CD4-positive, CD25-positive, alpha-beta regulatory T cell (primary cell): Measurements from ENCODE around the gene STRIT1. TPM values are rescaled to one million over a fixed set of nuclear protein-coding genes. Genes with fewer than 3 reads are reported as not detected.

ENCODE experiments used
- ATAC-seq, 2 donors: fragments of 150-1000 bp; cut with Tn5 transposase; one replicate each; pipeline ENCODE4 v1.10.0; 2021; ENCODE audit warnings: low read depth in 2 of 2, moderate number of reproducible peaks in 2 of 2, moderate library complexity in 1 of 2
- DNase-seq, 3 donors: peaks; one replicate each; pipeline versions ENCODE4 v3.0.0 to v3.0.0-alpha.2; 2012 to 2022; ENCODE audit warnings: mixed read lengths in 1 of 3
- H3K27ac ChIP-seq: one replicate; pipeline ENCODE4 v1.7.0; 2013; ENCODE audit warnings: mild to moderate bottlenecking, low read length; ENCODE audit not compliant: insufficient read depth, poor library complexity, severe bottlenecking
- H3K27me3 ChIP-seq: one replicate; pipeline ENCODE4 v1.7.0; 2013; ENCODE audit warnings: low read length; ENCODE audit not compliant: control insufficient read depth, insufficient read depth
- H3K36me3 ChIP-seq: one replicate; pipeline ENCODE4 v1.7.0; 2013; ENCODE audit warnings: mild to moderate bottlenecking, low read length, moderate library complexity; ENCODE audit not compliant: control insufficient read depth, insufficient read depth
- H3K4me1 ChIP-seq: 2 replicates; pipeline ENCODE4 v1.7.0; 2013; ENCODE audit warnings: mild to moderate bottlenecking, low read length; ENCODE audit not compliant: insufficient read depth, control insufficient read depth, poor library complexity, severe bottlenecking
- H3K4me3 ChIP-seq: one replicate; pipeline ENCODE4 v1.7.0; 2013; ENCODE audit warnings: low read depth, mild to moderate bottlenecking, low read length, moderate library complexity
- H3K9me3 ChIP-seq, 2 experiments: 1 replicate in 1 of 2; 2 replicates in 1 of 2; pipeline ENCODE4 v1.7.0; 2013; ENCODE audit warnings: low read length in 2 of 2, mild to moderate bottlenecking in 1 of 2, moderate library complexity in 1 of 2; ENCODE audit not compliant: control insufficient read depth in 2 of 2
- H3K27ac Mint-ChIP-seq, 3 donors: one replicate each; pipeline ENCODE4 v1.8.0; 2020 to 2022; ENCODE audit warnings: mild to moderate bottlenecking in 3 of 3, mixed read lengths in 3 of 3, moderate library complexity in 2 of 3
- H3K27me3 Mint-ChIP-seq: one replicate; pipeline ENCODE4 v1.8.0; 2022; ENCODE audit warnings: mild to moderate bottlenecking, mixed read lengths
- H3K36me3 Mint-ChIP-seq: one replicate; pipeline ENCODE4 v1.8.0; 2020; ENCODE audit warnings: mixed read lengths
- H3K4me1 Mint-ChIP-seq, 4 donors: one replicate each; pipeline ENCODE4 v1.8.0; 2020 to 2022; ENCODE audit warnings: mixed read lengths in 4 of 4, mild to moderate bottlenecking in 1 of 4
- H3K4me3 Mint-ChIP-seq, 4 donors: one replicate each; pipeline ENCODE4 v1.8.0; 2020 to 2022; ENCODE audit warnings: mild to moderate bottlenecking in 4 of 4, mixed read lengths in 4 of 4, moderate library complexity in 3 of 4
- H3K9me3 Mint-ChIP-seq, 7 donors: one replicate each; pipeline ENCODE4 v1.8.0; 2020 to 2022; ENCODE audit warnings: mixed read lengths in 7 of 7, mild to moderate bottlenecking in 3 of 7, moderate library complexity in 2 of 7
- polyA plus RNA-seq, 4 donors: library from polyadenylated mRNA; unstranded; fragments of 300-500 nt; fragmentation: Illumina TruSeq; gene quantifications; one replicate each; pipeline ENCODE4 v1.2.3, GENCODE V29; 2021
- total RNA-seq: library from RNA; stranded (reverse); gene quantifications from one replicate; pipeline ENCODE4 v1.2.3, GENCODE V29; 2022

The STRIT1 gene
- total and polyA plus RNA-seq, 5 donors from 2014 or later: not detected

GRCh38 chr3:155331078-155331477 lies 37.6 kb upstream of the STRIT1 start:
- Histone ChIP-seq H3K9me3 (no peaks in the 10 kb centered on the region), H3K4me3 (no peak overlapping the region), H3K4me1 (no peaks in the 10 kb centered on the region), H3K36me3 (no peaks in the 10 kb centered on the region), H3K27me3 (no peaks in the 10 kb centered on the region), H3K27ac (no peak overlapping the region)
- ATAC-seq (no peak), DNase-seq (no peak)
- Mint-ChIP-seq H3K9me3 (no peaks in the 10 kb centered on the region), H3K27ac (no peak overlapping the region), H3K4me3 (no peak overlapping the region), H3K27me3 (no peaks in the 10 kb centered on the region), H3K36me3 (no peaks in the 10 kb centered on the region), H3K4me1 (no peaks in the 10 kb centered on the region)

- H3K4me1 Mint-ChIP-seq: no peaks in the 10 kb centered on the region
- H3K36me3 ChIP-seq: no peaks in the 10 kb centered on the region
- H3K9me3 ChIP-seq: no peaks in the 10 kb centered on the region
- ATAC-seq (no peak), DNase-seq (no peak)
- H3K27ac ChIP-seq: no peak overlapping the region
- no peak overlapping the region for H3K4me3 ChIP-seq
- H3K36me3 Mint-ChIP-seq: no peaks in the 10 kb centered on the region
- no peaks in the 10 kb centered on the region for H3K4me1 ChIP-seq
- no peaks in the 10 kb centered on the region for H3K27me3 ChIP-seq
- no peak overlapping the region for H3K4me3 Mint-ChIP-seq
- no peak overlapping the region for H3K27ac Mint-ChIP-seq
- H3K9me3 Mint-ChIP-seq: no peaks in the 10 kb centered on the region
- H3K27me3 Mint-ChIP-seq: no peaks in the 10 kb centered on the region
Observed at GRCh38 chr3:155330370-155330769, 36.9 kb upstream of the STRIT1 start.

- Histone ChIP-seq H3K27ac (no peak overlapping the region), H3K27me3 (no peaks in the 10 kb centered on the region), H3K9me3 (no peaks in the 10 kb centered on the region), H3K36me3 (no peaks in the 10 kb centered on the region), H3K4me1 (no peaks in the 10 kb centered on the region), H3K4me3 (no peak overlapping the region)
- no peaks in the 10 kb centered on the region for H3K9me3 Mint-ChIP-seq
- ATAC-seq (no peak), DNase-seq (no peak)
- H3K4me1 Mint-ChIP-seq: no peaks in the 10 kb centered on the region
- H3K4me3 Mint-ChIP-seq: no peak overlapping the region
- H3K27me3 Mint-ChIP-seq: no peaks in the 10 kb centered on the region
- no peaks in the 10 kb centered on the region for H3K36me3 Mint-ChIP-seq
- H3K27ac Mint-ChIP-seq: no peak overlapping the region
Observed at GRCh38 chr3:155329513-155330048, 36.1 kb upstream of the STRIT1 start.

- H3K9me3 Mint-ChIP-seq: no peaks in the 10 kb centered on the region
- no peaks in the 10 kb centered on the region for H3K36me3 Mint-ChIP-seq
- Histone ChIP-seq H3K9me3 (no peaks in the 10 kb centered on the region), H3K36me3 (no peaks in the 10 kb centered on the region), H3K27me3 (no peaks in the 10 kb centered on the region), H3K4me1 (no peaks in the 10 kb centered on the region), H3K4me3 (no peak overlapping the region), H3K27ac (no peak overlapping the region)
- ATAC-seq (no peak), DNase-seq (no peak)
- no peaks in the 10 kb centered on the region for H3K4me1 Mint-ChIP-seq
- H3K27ac Mint-ChIP-seq: no peak overlapping the region
- no peak overlapping the region for H3K4me3 Mint-ChIP-seq
- no peaks in the 10 kb centered on the region for H3K27me3 Mint-ChIP-seq
Observed at GRCh38 chr3:155327871-155328270, 34.4 kb upstream of the STRIT1 start.

- no peaks in the 10 kb centered on the region for H3K9me3 Mint-ChIP-seq
- ATAC-seq (no peak), DNase-seq (no peak)
- H3K4me1 Mint-ChIP-seq: no peaks in the 10 kb centered on the region
- Histone ChIP-seq H3K36me3 (no peaks in the 10 kb centered on the region), H3K4me1 (no peaks in the 10 kb centered on the region), H3K27me3 (no peaks in the 10 kb centered on the region), H3K4me3 (no peak overlapping the region), H3K9me3 (no peaks in the 10 kb centered on the region), H3K27ac (no peak overlapping the region)
- H3K27me3 Mint-ChIP-seq: no peaks in the 10 kb centered on the region
- H3K27ac Mint-ChIP-seq: no peak overlapping the region
- no peak overlapping the region for H3K4me3 Mint-ChIP-seq
- no peaks in the 10 kb centered on the region for H3K36me3 Mint-ChIP-seq
Observed at GRCh38 chr3:155327430-155327829, 33.9 kb upstream of the STRIT1 start.

- Histone ChIP-seq H3K4me3 (no peak overlapping the region), H3K27ac (no peak overlapping the region), H3K9me3 (no peaks in the 10 kb centered on the region), H3K36me3 (no peaks in the 10 kb centered on the region), H3K27me3 (no peaks in the 10 kb centered on the region), H3K4me1 (no peaks in the 10 kb centered on the region)
- no peaks in the 10 kb centered on the region for H3K27me3 Mint-ChIP-seq
- H3K27ac Mint-ChIP-seq: no peak overlapping the region
- DNase-seq: no peak
- H3K36me3 Mint-ChIP-seq: no peaks in the 10 kb centered on the region
- no peak overlapping the region for H3K4me3 Mint-ChIP-seq
- no peaks in the 10 kb centered on the region for H3K4me1 Mint-ChIP-seq
- no peaks in the 10 kb centered on the region for H3K9me3 Mint-ChIP-seq
- ATAC-seq: no peak
Observed at GRCh38 chr3:155326901-155327300, 33.4 kb upstream of the STRIT1 start.

GRCh38 chr3:155326244-155326643 lies 32.8 kb upstream of the STRIT1 start:
- Mint-ChIP-seq H3K4me3 (no peak overlapping the region), H3K27me3 (no peaks in the 10 kb centered on the region), H3K9me3 (no peaks in the 10 kb centered on the region), H3K4me1 (no peaks in the 10 kb centered on the region), H3K36me3 (no peaks in the 10 kb centered on the region), H3K27ac (no peak overlapping the region)
- no peaks in the 10 kb centered on the region for H3K9me3 ChIP-seq
- H3K36me3 ChIP-seq: no peaks in the 10 kb centered on the region
- no peak for DNase-seq
- H3K27me3 ChIP-seq: no peaks in the 10 kb centered on the region
- no peak overlapping the region for H3K27ac ChIP-seq
- no peaks in the 10 kb centered on the region for H3K4me1 ChIP-seq
- H3K4me3 ChIP-seq: no peak overlapping the region
- no peak for ATAC-seq

- Histone ChIP-seq H3K36me3 (no peaks in the 10 kb centered on the region), H3K9me3 (no peaks in the 10 kb centered on the region), H3K27ac (no peak overlapping the region), H3K4me1 (no peaks in the 10 kb centered on the region), H3K4me3 (no peak overlapping the region), H3K27me3 (no peaks in the 10 kb centered on the region)
- Mint-ChIP-seq H3K4me1 (no peaks in the 10 kb centered on the region), H3K27me3 (peaks cover 4% of the 10 kb centered on the region), H3K36me3 (no peaks in the 10 kb centered on the region), H3K27ac (no peak overlapping the region), H3K9me3 (no peaks in the 10 kb centered on the region), H3K4me3 (no peak overlapping the region)
- DNase-seq: no peak
- no peak for ATAC-seq
Observed at GRCh38 chr3:155325263-155325835, 31.9 kb upstream of the STRIT1 start.
